ENCODE measurements around the gene BRD4.

The BRD4 gene

GRCh38 chr19:15379083-15379998, 47.0 kb upstream of the BRD4 start, which contains the start of gene AKAP8 (continued):
- no peak for TF ChIP-seq ZFP41 (tag by site-specific recombination; IDR thresholded peaks at IDR 0.05; ENCODE audit: borderline replicate concordance)
- no peak for TF ChIP-seq ZNF138 (tag by site-specific recombination; IDR thresholded peaks at IDR 0.05; ENCODE audit: borderline replicate concordance)
- no peak for TF ChIP-seq ZNF626 (tag by site-specific recombination; IDR thresholded peaks at IDR 0.05)
- TF ChIP-seq ZNF239 (tag by site-specific recombination; IDR thresholded peaks at IDR 0.05): no peak
- TF ChIP-seq ZNF391 (tag by site-specific recombination; IDR thresholded peaks at IDR 0.05; ENCODE audit: borderline replicate concordance, low read depth): no peak

GRCh38 chr19:15378534-15379082, 46.3 kb upstream of the BRD4 start:
- CTCF ChIA-PET: interaction anchor here (0.9 to 1.3 kb wide), 5 partner anchors 33 to 204 kb away, joined by 3 to 7 read pairs (median 3); partner anchors contain the start of gene AKAP8L
- TF ChIP-seq BCL11B (tag by site-specific recombination; IDR thresholded peaks at IDR 0.05; ENCODE audit: low read depth) (no peak), ZNF302 (tag by site-specific recombination; IDR thresholded peaks at IDR 0.05; ENCODE audit: low read depth) (no peak), CTCF (tag by site-specific recombination; IDR thresholded peaks at IDR 0.05) (no peak), ZNF146 (tag by site-specific recombination; IDR thresholded peaks at IDR 0.05) (no peak), ZFP41 (tag by site-specific recombination; IDR thresholded peaks at IDR 0.05; ENCODE audit: borderline replicate concordance) (no peak), ZNF701 (tag by site-specific recombination; IDR thresholded peaks at IDR 0.05) (no peak), ZBTB1 (tag by site-specific recombination; IDR thresholded peaks at IDR 0.05) (no peak), ZNF639 (tag by site-specific recombination; IDR thresholded peaks at IDR 0.05) (no peak), ZBTB10 (tag by site-specific recombination; IDR thresholded peaks at IDR 0.05) (no peak), ZNF24 (tag by site-specific recombination; IDR thresholded peaks at IDR 0.05) (no peak), ZNF76 (tag by site-specific recombination; IDR thresholded peaks at IDR 0.05; ENCODE audit: borderline replicate concordance, low read depth) (no peak; the same call in 1 of the 2 replicates), ZNF660 (tag by site-specific recombination; IDR thresholded peaks at IDR 0.05) (0 out of 2 replicates have a peak, but pooled peaks have one; percentile 18), ZNF549 (tag by site-specific recombination; IDR thresholded peaks at IDR 0.05) (no peak), GLIS2 (tag by site-specific recombination; IDR thresholded peaks at IDR 0.05) (no peak), REPIN1 (tag by site-specific recombination; IDR thresholded peaks at IDR 0.05; ENCODE audit: low read depth) (no peak), ZNF132 (tag by site-specific recombination; IDR thresholded peaks at IDR 0.05; ENCODE audit: borderline replicate concordance) (no peak), HOXA7 (CRISPR knock-in tag; IDR thresholded peaks at IDR 0.05; ENCODE audit: borderline replicate concordance) (no peak), ZNF155 (tag by site-specific recombination; IDR thresholded peaks at IDR 0.05) (no peak), ZNF571 (tag by site-specific recombination; IDR thresholded peaks at IDR 0.05) (no peak), SCRT1 (tag by site-specific recombination; IDR thresholded peaks at IDR 0.05; ENCODE audit: borderline replicate concordance) (no peak), ZNF16 (tag by site-specific recombination; IDR thresholded peaks at IDR 0.05; ENCODE audit: low read depth) (no peak), ZNF600 (tag by site-specific recombination; IDR thresholded peaks at IDR 0.05) (peak; percentile 67), ZNF221 (tag by site-specific recombination; IDR thresholded peaks at IDR 0.05; ENCODE audit: borderline replicate concordance) (no peak)

More at GRCh38 chr19:15378534-15379082, 46.3 kb upstream of the BRD4 start:
- POLR2A ChIA-PET: interaction anchor here (0.6 to 5.8 kb wide), 18 partner anchors 11 to 1362 kb away, joined by 3 to 94 read pairs (median 5); partner anchors contain the start of genes AKAP8L, BRD4 and TPM4
- Histone ChIP-seq H3K36me3 (ENCODE audit: control insufficient read depth in 2 of 2, insufficient read depth in 1 of 2, low read length in 2 of 2) (peaks cover 5 to 36% of the 10 kb centered on the region in 2 experiments; a peak in 2 of 3 replicates), H3K4me1 (ENCODE audit: control insufficient read depth, insufficient read depth, low read length) (peaks cover 6% of the 10 kb centered on the region), H3K9me3 (ENCODE audit: control insufficient read depth, insufficient read depth, low read depth, low read length) (no peaks in the 10 kb centered on the region), H3K27ac (ENCODE audit: extremely low read depth, low read depth, low read length) (peak overlapping the region; percentile 89), H3K4me3 (ENCODE audit: low read depth, low read length) (peak overlapping the region; percentile 98)

Data from HEK293 (cell line).